Lower leg skin (tissue), 3 donors: ENCODE results near the gene OASL.

Experiments
- CTCF ChIP-seq, 3 donors: fragments of 450-650 bp; IDR thresholded peaks; one replicate each; pipeline ENCODE4 v1.5.1; 2016; ENCODE audit warnings: antibody characterized with exemption in 3 of 3, mild to moderate bottlenecking in 3 of 3, moderate library complexity in 2 of 3
- POLR2A ChIP-seq, 2 donors: fragments of 450-650 bp; IDR thresholded peaks; one replicate each; pipeline ENCODE4 v1.6.1; 2016 to 2017; ENCODE audit warnings: antibody characterized with exemption in 2 of 2, mild to moderate bottlenecking in 1 of 2, moderate library complexity in 1 of 2

GRCh38 chr12:121000530-121000929, 38.5 kb downstream of the OASL start:
- TF ChIP-seq CTCF (IDR thresholded peaks at IDR 0.05) (no peak), POLR2A (IDR thresholded peaks at IDR 0.05) (no peak)
